WI38 (cell line): ENCODE results near the gene NTF4.
A peak's percentile ranks its signal among the peaks of the same experiment; 100 is the strongest.

ENCODE experiments used
- H3K4me3 ChIP-seq: 2 replicates; pipeline ENCODE4 v1.5.1; 2011; ENCODE audit warnings: low read depth, mild to moderate bottlenecking, control low read depth, low read length
- TF ChIP-seq, protein P1 (sequence below): IDR thresholded peaks from 2 replicates; pipeline ENCODE4 v1.5.1; 2012; ENCODE audit warnings: low read depth, mild to moderate bottlenecking, control low read depth, low read length

Gene NTF4

GRCh38 chr19:49020931-49021895 lies 43.4 kb downstream of the NTF4 start:
- TF ChIP-seq, protein P1, sequence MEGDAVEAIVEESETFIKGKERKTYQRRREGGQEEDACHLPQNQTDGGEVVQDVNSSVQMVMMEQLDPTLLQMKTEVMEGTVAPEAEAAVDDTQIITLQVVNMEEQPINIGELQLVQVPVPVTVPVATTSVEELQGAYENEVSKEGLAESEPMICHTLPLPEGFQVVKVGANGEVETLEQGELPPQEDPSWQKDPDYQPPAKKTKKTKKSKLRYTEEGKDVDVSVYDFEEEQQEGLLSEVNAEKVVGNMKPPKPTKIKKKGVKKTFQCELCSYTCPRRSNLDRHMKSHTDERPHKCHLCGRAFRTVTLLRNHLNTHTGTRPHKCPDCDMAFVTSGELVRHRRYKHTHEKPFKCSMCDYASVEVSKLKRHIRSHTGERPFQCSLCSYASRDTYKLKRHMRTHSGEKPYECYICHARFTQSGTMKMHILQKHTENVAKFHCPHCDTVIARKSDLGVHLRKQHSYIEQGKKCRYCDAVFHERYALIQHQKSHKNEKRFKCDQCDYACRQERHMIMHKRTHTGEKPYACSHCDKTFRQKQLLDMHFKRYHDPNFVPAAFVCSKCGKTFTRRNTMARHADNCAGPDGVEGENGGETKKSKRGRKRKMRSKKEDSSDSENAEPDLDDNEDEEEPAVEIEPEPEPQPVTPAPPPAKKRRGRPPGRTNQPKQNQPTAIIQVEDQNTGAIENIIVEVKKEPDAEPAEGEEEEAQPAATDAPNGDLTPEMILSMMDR: no peak
- no peak overlapping the region for H3K4me3 ChIP-seq

DNA sequence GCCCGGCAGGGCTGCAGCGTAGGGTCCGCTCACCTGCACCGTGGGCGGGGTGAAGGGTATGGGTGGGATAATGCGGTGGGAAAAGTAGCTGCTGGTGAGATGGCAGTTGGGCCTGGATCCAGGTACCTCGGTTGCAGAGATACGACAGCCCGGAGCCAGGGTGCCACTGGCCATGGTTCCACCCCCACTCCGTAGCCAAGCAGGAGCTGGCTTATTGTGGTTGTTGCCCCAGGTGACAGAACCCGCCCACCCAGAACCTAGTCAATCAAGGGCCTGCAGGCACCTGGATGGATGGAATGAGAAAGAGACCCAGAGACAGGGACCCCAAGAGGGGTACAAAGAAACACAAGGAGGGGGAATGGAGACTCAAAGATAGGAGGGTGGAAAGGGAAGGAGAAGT lies 44.3 kb downstream of the NTF4 start:
- no peak overlapping the region for H3K4me3 ChIP-seq
- TF ChIP-seq, protein P1: no peak

DNA sequence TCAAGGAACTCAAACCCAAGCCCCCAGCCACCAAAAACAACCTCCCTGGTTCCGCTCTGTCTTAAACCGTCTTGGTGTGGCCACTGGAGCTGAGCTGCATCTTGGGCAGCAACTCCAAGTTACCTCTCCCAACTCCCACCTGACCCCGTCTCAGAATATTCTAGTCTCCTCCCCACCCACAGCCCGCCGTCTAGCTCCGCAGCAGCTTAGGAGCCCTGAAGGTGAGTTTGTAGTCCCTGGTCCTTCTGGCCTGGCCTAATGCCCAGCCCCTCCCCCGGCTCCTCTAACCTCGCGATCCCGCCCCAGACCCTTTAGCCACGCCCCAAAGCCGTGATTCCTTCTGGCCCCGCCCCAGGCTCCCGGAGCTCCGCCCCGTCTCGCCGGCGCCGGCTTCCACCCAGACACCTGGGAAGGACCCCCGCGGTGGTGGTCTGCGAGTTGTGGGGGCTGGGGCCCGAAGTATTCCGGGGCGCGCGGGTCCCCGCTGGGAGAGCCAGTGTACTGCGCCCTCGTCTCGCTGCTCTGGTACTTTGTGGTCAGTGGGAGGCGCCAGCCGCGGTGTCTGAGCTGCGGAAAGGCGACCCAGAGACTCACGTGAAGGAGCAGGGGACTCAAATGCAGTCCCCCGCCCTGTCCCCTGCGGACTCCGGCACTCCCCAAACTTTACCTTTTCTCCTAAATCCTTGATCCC lies 45.2 kb downstream of the NTF4 start:
- TF ChIP-seq, protein P1: no peak

DNA sequence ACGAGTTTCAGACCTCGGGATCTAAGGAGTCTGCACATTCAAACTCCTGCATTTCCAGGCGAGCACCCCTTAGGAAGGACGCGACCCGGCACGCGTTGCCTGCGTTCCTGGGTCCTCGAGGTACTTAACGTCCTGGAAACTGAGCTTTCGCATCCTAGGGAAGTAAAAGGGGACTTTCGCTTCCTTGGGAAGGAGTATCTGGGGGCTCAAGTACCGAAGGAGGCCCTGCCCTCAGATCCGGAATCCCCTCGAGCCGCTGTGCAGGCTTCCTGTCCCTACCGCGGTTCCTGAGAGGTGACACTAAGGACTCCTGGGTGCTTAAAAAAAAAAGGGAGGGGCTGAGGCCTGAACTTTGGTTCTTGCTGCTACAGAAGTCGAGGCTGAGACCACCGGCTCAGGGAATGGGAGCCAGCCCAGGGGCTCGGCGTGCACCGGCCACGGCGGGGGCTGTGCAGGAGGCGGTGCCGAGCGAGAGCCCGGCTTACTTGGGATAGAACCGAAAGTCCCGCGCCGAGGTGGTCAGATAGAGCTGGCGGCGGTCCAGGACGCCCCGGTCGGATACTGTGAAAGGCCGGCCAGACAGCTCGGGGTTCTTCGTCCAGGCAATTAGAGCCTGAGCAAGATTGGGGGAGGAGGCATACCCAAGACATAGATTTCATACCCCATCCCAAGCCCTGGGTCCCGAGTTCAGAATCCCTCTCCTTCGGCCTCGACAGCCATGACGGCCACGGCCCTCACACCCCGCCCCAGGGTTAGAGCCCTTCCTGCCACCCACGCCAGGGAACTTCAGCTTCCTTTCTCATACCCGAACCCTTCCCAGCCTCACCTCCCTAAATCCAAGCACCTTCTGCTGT lies 46.0 kb downstream of the NTF4 start:
- H3K4me3 ChIP-seq: peak overlapping the region; percentile 54

More for the DNA sequence above, 45.2 kb downstream of the NTF4 start:
- H3K4me3 ChIP-seq: peak overlapping the region; percentile 46

DNA sequence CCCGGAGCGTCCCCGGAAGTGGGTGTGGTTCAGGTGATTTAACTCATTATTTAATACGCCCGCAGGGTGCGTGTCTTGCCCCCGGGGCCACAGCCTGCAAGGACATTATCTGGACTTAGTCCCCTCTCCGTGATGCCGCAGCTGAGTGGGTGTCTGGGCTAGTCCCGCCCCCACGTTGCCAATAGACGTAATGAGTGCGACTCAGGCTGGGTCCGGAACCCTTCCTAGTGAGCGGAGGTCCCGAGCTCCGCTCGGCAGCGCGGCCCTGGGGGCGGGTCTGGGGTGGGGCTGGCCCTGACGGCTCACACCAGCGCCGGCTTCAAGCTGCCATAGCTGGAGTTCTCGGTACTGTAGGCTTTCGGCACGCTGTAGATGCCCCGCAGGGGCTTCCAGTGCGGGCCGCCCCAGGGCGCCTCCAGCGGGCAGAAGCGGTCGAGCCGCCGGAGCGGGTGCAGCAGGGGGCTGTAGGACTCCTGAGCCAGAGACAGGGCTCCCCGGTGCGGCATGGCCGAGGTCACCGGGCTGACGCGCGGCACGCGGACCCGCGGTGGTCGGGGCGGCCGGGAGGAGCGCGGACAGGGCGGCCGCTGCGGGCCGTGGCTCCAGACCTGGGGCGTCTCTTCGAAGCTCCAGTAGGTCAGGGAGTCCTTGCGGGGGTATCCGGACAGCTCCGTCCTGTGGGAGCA lies 46.8 kb downstream of the NTF4 start:
- TF ChIP-seq, protein P1: peak; percentile 24
- H3K4me3 ChIP-seq: peak overlapping the region; percentile 54

- TF ChIP-seq, protein P1: no peak
- H3K4me3 ChIP-seq: peak within 1 kb of the TSS; percentile 54
These were observed 47.5 kb downstream of the NTF4 start, which contains the start of gene LHB for GRCh38 chr19:49017041-49017665. TSS of gene LHB (minus strand) at chr19:49017091. CDS start at chr19:49017081, 10 bp downstream.
